ENCODE measurements around the gene CSGALNACT2. TPM values are rescaled to one million over a fixed set of nuclear protein-coding genes. Genes with fewer than 3 reads are reported as not detected.
"Not testable (repeated sequence)": the region's sequence is repeated elsewhere in the genome, so short reads cannot be mapped to it uniquely, and the experiment has no call there.

The CSGALNACT2 gene
- total RNA-seq, 2 donors from 2014 or later: 31.4 to 41.3 TPM

DNA sequence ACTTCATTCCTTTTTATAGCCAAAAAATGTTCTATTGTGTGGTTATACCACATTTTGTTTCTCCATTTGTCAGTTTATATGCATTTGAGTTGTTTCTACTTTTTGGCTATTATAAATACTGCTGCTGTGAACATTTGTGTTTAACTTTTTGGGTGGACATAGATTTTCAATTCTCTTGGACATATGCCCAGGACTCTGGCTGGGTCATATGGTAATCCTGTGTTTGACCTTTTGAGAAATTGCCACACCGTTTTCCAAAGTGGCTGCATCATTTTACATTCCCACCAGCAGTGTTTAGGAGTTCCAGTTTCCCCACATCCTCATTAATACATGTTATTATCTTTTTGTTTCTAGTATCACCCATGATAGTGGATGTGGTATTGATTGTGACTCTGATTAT, 39.4 kb downstream of the CSGALNACT2 start:
- Mint-ChIP-seq H3K4me3 (no peak overlapping the region), H3K36me3 (peaks cover 50% of the 10 kb centered on the region), H3K4me1 (ENCODE audit: low read depth in 2 of 2) (peaks cover 21 to 22% of the 10 kb centered on the region in 2 donors), H3K27ac (no peak overlapping the region), H3K9me3 (no peaks in the 10 kb centered on the region), H3K27me3 (no peaks in the 10 kb centered on the region)
- DNase-seq (ENCODE audit: low spot score) (no peak), ATAC-seq (no peak)

DNA sequence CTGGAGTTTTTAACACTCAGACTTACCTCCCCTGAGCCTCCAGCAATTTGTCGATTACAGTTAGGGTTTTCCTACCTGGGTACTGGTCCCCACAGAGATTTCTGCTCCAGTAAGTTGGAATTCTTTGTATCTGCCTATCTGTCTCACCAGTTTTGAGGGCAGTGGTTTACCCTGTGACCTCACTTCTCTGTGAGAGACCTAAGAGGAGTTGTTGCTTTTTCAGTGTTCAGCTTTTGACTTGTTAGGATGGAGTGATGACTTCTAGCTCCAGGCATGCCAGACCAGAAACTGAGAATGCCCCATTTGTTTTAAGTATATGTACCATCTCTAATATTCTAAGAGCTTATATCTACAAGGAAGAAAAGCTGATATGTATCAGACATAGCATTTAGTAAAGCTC, 42.9 kb downstream of the CSGALNACT2 start:
- no peak for ATAC-seq
- H3K4me3 Mint-ChIP-seq: no peak overlapping the region

DNA sequence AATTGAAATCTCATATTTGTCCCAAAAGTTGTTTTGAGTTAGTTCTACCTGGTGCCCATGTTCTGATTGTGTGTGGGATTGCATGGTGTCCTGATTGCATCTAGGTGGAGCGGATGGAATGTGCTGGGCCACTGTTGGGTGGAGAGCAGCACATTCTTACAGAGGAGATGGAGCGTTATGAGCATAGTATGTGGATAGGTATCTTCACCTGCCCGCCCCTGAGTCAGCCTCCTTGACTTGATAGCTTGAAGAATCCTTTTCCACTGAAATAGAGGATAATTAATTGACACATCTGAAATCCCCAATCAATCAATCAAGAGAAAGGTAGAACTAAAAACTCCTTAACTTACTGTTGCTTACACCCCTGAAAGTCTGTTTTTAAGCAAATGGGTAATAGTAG, 45.5 kb downstream of the CSGALNACT2 start:
- DNase-seq (ENCODE audit: low spot score); ATAC-seq; H3K27ac Mint-ChIP-seq; H3K27me3 Mint-ChIP-seq; H3K9me3 Mint-ChIP-seq; H3K4me3 Mint-ChIP-seq: not testable (repeated sequence)
- Mint-ChIP-seq H3K4me1 (ENCODE audit: low read depth in 2 of 2) (peaks cover 14 to 24% of the 10 kb centered on the region in 2 donors), H3K36me3 (peaks cover 49% of the 10 kb centered on the region)

More for the DNA sequence above, 42.9 kb downstream of the CSGALNACT2 start:
- H3K4me1 Mint-ChIP-seq (ENCODE audit: low read depth in 2 of 2): peaks cover 10 to 15% of the 10 kb centered on the region in 2 donors
- H3K27ac Mint-ChIP-seq: no peak overlapping the region
- peaks cover 54% of the 10 kb centered on the region for H3K36me3 Mint-ChIP-seq
- DNase-seq (ENCODE audit: low spot score): no peak
- H3K27me3 Mint-ChIP-seq: no peaks in the 10 kb centered on the region
- no peaks in the 10 kb centered on the region for H3K9me3 Mint-ChIP-seq

DNA sequence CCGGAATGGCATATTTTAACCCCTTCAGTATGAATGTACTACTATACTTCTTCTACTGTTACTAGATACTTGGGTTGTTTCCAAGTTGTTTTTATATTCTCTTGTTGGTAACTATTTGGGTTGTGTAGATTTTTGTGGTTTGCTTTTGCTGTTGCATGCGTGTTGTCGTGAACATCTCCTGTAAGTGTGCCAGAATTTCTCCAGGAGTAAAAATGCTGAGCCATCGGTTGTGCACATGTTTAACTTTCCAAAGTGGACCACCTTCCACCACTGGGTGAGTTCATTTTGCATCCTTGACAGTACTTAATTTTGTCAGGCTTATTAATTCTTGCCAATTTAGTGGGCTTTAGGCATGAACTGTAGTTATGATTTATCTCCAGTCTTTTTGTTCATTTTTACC, 47.9 kb downstream of the CSGALNACT2 start:
- Mint-ChIP-seq H3K4me3 (no peak overlapping the region), H3K36me3 (peaks cover 30% of the 10 kb centered on the region), H3K9me3 (no peaks in the 10 kb centered on the region), H3K27me3 (no peaks in the 10 kb centered on the region), H3K4me1 (ENCODE audit: low read depth in 2 of 2) (peaks cover 10 to 24% of the 10 kb centered on the region in 2 donors), H3K27ac (no peak overlapping the region)
- no peak for DNase-seq (ENCODE audit: low spot score)
- ATAC-seq: no peak

DNA sequence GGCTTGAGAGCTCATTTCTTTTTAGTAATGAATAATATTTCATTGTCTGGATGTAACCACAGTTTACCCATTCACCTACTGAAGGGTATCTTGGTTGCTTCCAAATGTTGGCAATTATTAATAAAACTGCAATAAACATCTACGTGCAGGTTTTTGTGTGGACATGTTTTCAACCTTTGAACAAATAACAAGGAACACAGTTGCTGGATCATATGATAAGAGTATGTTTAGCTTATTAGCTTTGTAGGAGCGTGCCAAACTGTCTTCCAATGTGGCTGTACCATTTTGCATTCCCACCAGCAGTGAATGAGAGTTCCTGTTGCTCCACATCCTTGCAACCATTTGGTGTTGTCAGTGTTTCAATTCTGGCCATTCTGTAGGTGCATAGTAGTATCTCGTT, 49.0 kb downstream of the CSGALNACT2 start:
- ATAC-seq (no peak), DNase-seq (ENCODE audit: low spot score) (no peak)
- Mint-ChIP-seq H3K36me3 (peaks cover 27% of the 10 kb centered on the region), H3K9me3 (no peaks in the 10 kb centered on the region), H3K4me1 (ENCODE audit: low read depth in 2 of 2) (peaks cover 10 to 24% of the 10 kb centered on the region in 2 donors), H3K27ac (no peak overlapping the region), H3K27me3 (no peaks in the 10 kb centered on the region), H3K4me3 (no peak overlapping the region)

DNA sequence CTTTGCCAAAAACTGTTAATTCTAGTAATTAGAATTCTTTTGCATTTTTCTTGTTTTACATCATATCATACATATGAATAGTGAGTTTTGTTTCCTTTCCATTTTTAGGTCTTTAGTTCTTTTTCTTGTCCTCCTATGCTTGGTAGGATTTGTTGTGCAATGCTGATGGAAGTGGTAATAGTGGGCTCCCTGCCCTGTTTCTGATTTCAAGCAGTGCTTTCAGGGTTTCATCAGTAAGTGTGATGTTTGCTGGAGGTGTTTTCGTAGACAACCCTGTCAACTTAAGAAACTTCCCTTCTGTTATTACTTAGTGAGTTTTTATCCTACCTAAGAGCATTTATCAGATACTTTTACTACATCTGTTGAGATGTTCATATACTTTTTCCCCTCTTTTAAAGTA, 50.5 kb downstream of the CSGALNACT2 start:
- peak; percentile 60 to 65 for ATAC-seq
- H3K4me3 Mint-ChIP-seq: no peak overlapping the region
- no peak for DNase-seq (ENCODE audit: low spot score)
- peak overlapping the region in 1 of 2 donors; percentile 75 for H3K27ac Mint-ChIP-seq
- no peaks in the 10 kb centered on the region for H3K27me3 Mint-ChIP-seq
- peaks cover 16% of the 10 kb centered on the region for H3K36me3 Mint-ChIP-seq
- H3K9me3 Mint-ChIP-seq: no peaks in the 10 kb centered on the region
- H3K4me1 Mint-ChIP-seq (ENCODE audit: low read depth in 2 of 2): peaks cover 10 to 21% of the 10 kb centered on the region in 2 donors

DNA sequence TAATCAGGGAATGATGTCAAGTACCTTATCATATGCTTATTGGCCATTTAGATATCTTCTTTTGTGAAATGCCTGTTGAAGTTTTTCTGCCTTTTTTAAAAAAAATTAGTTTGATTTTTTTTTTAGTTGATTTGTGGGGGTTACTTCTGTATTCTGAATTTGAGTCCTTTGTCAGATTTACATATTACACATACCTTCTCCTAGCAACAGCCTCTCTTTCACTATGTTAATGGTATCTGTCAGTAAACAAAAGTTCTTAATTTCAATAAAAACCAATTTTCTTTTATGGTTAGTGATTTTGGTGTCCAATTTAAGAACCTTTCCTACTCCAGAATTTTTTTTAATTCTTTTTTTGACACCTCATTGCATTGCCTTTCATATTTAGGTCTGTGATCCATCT, 52.0 kb downstream of the CSGALNACT2 start:
- peak overlapping the region in 1 of 2 donors; percentile 43 for H3K27ac Mint-ChIP-seq
- H3K4me3 Mint-ChIP-seq: no peak overlapping the region
- DNase-seq (ENCODE audit: low spot score): no peak
- no peaks in the 10 kb centered on the region for H3K27me3 Mint-ChIP-seq
- H3K36me3 Mint-ChIP-seq: peaks cover 11% of the 10 kb centered on the region
- H3K9me3 Mint-ChIP-seq: no peaks in the 10 kb centered on the region
- no peak for ATAC-seq
- peaks cover 10 to 18% of the 10 kb centered on the region in 2 donors for H3K4me1 Mint-ChIP-seq (ENCODE audit: low read depth in 2 of 2)

DNA sequence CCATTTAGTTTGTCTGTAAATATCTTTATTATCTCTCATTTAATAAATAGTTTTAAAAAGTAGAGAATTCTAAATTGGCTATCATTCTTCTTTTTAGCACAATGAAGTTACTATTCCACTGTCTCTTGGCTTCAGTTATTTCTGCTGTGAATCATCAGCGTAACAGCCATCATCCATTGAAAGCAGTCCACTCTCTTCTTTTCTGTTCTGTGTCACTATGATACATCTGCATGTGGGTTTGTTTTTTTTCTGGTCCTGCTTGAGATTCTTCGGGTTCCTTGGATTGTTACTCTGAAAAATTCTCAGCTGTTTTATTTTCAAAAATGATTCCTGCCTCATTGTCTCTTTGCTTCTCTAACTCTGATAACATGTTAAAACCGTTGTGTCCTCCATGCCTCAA, 52.5 kb downstream of the CSGALNACT2 start:
- Mint-ChIP-seq H3K9me3 (no peaks in the 10 kb centered on the region), H3K27me3 (no peaks in the 10 kb centered on the region), H3K27ac (no peak overlapping the region), H3K36me3 (peaks cover 11% of the 10 kb centered on the region), H3K4me1 (ENCODE audit: low read depth in 2 of 2) (peaks cover 10 to 18% of the 10 kb centered on the region in 2 donors), H3K4me3 (no peak overlapping the region)
- ATAC-seq (no peak), DNase-seq (ENCODE audit: low spot score) (no peak)

DNA sequence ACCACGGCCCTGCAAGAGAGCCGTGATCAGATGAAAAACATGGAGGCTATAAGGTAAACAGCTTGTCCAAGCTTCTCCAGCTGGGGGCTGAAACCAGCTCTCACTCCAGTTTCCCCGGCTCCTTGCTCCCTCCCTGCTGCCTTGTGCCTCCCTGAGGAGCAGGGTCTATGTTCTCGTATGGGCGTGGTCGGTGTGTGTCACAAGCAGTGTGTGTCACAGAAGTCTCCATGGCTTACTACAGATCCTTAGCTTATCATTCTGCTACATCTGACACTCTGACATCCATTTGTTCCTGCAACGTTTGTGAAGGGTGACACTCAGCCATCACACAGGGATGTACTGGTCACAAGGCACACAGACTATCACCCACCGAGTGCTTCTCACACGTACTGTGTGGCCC, 54.6 kb downstream of the CSGALNACT2 start:
- Mint-ChIP-seq H3K27me3 (no peaks in the 10 kb centered on the region), H3K36me3 (no peaks in the 10 kb centered on the region), H3K27ac (peak overlapping the region in 1 of 2 donors; percentile 28), H3K4me1 (ENCODE audit: low read depth in 2 of 2) (peaks cover 10 to 17% of the 10 kb centered on the region in 2 donors), H3K4me3 (no peak overlapping the region), H3K9me3 (no peaks in the 10 kb centered on the region)
- ATAC-seq (no peak), DNase-seq (ENCODE audit: low spot score) (no peak)

DNA sequence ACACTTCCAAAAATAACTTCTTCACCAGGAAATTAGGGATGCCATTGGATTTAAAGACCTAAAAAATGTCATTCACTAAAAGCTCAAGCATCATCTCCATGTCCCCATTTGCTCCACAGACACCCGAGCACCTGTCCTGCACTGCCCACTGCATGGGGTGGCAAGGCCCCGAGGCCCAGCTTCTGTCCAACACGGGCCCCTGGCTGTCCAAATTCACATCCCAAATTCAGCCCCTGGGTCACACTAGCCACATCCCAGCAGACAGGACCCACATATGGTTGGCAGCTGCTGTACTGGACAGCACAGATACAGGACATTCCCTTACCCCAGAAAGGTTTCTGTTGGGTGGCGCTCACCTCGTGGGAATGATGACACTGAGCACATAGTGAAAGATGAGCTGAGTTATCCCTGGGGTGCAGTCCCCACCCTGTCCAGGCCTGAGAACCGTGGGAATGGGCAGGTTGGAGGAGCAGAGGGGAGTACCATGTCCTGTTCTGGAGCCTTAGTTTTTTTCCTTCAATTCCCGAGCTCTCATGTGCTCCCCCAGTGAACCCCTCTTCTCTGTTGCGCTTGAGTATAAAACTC, 55.3 kb downstream of the CSGALNACT2 start:
- no peak overlapping the region for H3K4me3 Mint-ChIP-seq
- H3K27me3 Mint-ChIP-seq: no peaks in the 10 kb centered on the region
- H3K27ac Mint-ChIP-seq: peak overlapping the region; percentile 28 to 44
- H3K4me1 Mint-ChIP-seq (ENCODE audit: low read depth in 2 of 2): peaks cover 8 to 10% of the 10 kb centered on the region in 2 donors
- H3K36me3 Mint-ChIP-seq: no peaks in the 10 kb centered on the region
- ATAC-seq (no peak), DNase-seq (ENCODE audit: low spot score) (no peak)
- no peaks in the 10 kb centered on the region for H3K9me3 Mint-ChIP-seq

DNA sequence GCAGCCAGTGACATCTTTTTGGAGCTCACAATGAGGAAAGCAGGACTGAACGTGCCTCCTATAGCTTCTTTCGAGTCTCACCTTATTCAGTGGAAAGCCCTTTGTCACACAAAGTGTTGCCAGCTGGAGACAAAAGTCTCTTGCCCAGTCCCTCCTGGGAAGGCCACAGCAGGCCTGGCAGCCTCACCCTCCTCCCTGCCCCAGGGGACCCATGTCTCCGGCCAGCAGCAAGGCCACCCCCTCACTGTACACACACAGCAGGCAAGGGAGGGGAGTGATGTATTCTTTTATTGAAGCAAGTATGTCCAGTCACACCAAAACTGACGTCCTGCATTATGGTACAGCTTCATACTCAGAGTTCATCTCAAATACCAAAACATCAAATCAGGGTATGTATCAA, 56.0 kb downstream of the CSGALNACT2 start:
- Mint-ChIP-seq H3K27ac (peak overlapping the region in 1 of 2 donors; percentile 44), H3K4me1 (ENCODE audit: low read depth in 2 of 2) (peaks cover 3% of the 10 kb centered on the region in 2 donors), H3K36me3 (no peaks in the 10 kb centered on the region), H3K9me3 (no peaks in the 10 kb centered on the region), H3K27me3 (no peaks in the 10 kb centered on the region), H3K4me3 (no peak overlapping the region)
- ATAC-seq (no peak), DNase-seq (ENCODE audit: low spot score) (no peak)

DNA sequence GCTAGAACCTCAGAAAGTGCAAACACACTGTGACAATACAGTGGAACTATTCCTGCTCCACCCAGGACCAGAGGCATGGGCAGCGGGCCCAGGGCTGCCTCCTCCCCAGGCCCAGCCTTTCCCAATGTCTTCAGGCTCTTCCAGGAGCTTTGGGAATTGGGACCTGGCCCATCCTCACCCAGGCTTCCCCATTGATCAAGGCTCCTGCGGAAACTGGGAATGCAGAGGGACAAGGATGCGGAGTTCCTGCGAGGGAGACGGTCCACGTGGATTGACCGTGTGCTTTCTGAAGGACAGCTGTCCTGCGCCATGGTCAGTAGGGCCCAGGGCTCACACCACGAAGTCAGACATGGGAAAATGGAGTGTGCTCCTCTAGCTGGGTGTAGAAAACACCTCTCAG, 56.6 kb downstream of the CSGALNACT2 start:
- no peak for DNase-seq (ENCODE audit: low spot score)
- Mint-ChIP-seq H3K27me3 (no peaks in the 10 kb centered on the region), H3K27ac (peak overlapping the region in 1 of 2 donors; percentile 44), H3K4me3 (no peak overlapping the region), H3K9me3 (no peaks in the 10 kb centered on the region), H3K4me1 (ENCODE audit: low read depth in 2 of 2) (no peaks in the 10 kb centered on the region), H3K36me3 (no peaks in the 10 kb centered on the region)
- ATAC-seq: no peak

DNA sequence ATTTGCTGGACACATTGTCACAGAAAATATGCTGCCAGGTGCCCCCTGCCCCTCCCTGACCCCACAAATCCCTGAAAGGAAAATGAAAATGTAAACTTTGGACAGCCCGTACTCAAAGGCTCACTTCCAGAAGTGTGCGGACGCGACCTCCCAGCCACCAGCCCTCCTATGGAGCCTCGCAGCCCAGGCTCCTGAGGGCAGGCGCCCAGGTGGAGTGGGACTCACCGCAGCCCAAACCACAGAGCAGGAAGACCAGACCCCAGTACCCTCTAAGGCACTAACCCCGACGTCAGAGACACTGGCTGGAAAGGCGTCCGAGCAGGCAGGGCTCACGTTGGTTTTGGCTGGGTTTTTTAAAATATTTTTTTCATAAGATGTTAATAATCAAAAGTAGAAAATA, 57.3 kb downstream of the CSGALNACT2 start:
- no peak overlapping the region for H3K4me3 Mint-ChIP-seq
- no peaks in the 10 kb centered on the region for H3K36me3 Mint-ChIP-seq
- no peaks in the 10 kb centered on the region for H3K4me1 Mint-ChIP-seq (ENCODE audit: low read depth in 2 of 2)
- DNase-seq (ENCODE audit: low spot score) (no peak), ATAC-seq (no peak)
- H3K27ac Mint-ChIP-seq: no peak overlapping the region
- no peaks in the 10 kb centered on the region for H3K9me3 Mint-ChIP-seq
- no peaks in the 10 kb centered on the region for H3K27me3 Mint-ChIP-seq

DNA sequence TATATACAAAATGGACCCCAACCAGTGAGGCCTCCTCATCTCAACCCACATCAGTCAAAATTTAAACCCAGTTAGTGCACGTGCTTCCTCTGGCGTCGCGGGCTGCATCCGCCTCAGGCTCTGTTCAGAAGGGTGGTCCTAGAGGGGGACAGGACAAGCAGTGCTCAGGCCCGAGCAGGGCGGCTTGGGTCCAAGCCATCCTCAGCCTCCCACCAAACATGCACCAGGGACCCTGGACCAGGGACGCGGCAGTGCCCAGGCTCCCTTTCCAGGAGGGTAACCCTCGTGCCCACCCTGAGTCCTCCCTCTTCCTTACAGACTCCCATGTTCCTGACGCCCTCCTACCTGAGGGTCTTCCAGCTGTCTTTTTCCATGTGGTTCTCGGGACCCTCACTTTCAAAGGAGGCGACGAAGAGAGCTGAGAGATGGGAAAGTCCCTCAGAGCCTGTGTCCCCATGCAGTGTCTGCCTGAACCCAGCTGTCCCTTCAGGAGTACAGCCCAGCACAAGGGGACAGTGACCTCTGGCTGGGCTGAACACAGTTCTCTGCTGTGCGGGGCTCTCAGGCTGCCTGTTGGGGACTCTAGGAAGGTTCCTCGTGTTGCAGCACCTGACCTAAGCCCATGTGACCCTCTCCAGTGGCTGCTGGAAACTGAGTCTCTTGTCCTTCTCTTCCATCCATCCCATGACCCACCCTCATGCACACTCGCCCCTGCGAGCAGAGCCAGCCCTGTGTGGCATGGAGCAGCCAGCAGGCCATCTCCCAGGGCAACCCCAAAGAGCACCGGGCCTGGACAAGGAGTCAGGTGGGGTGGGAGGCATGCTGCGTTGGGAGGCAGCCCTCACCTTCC, 58.1 kb downstream of the CSGALNACT2 start:
- no peaks in the 10 kb centered on the region for H3K36me3 Mint-ChIP-seq
- H3K9me3 Mint-ChIP-seq: no peaks in the 10 kb centered on the region
- no peak for ATAC-seq
- H3K4me3 Mint-ChIP-seq: no peak overlapping the region
- H3K4me1 Mint-ChIP-seq (ENCODE audit: low read depth in 2 of 2): no peaks in the 10 kb centered on the region
- no peaks in the 10 kb centered on the region for H3K27me3 Mint-ChIP-seq
- H3K27ac Mint-ChIP-seq: no peak overlapping the region
- DNase-seq (ENCODE audit: low spot score): no peak
